HG02588 (cell line): Measurements from ENCODE around the gene INPP4A.
A peak's percentile ranks its signal among the peaks of the same experiment; 100 is the strongest.

Experiments
- ATAC-seq: cut with Tn5 transposase; IDR thresholded peaks from one replicate; pipeline ENCODE4 v1.9.1; 2021; ENCODE audit warnings: mild to moderate bottlenecking, moderate library complexity; ENCODE audit not compliant: unreplicated experiment

The INPP4A gene

GRCh38 chr2:98459496-98460175 lies 15.0 kb downstream of the INPP4A start:
- peak; percentile 26 for ATAC-seq

- ATAC-seq, result peak; percentile 55
These were observed 16.2 kb downstream of the INPP4A start for GRCh38 chr2:98460573-98461497.

GRCh38 chr2:98461498-98462049 lies 16.9 kb downstream of the INPP4A start:
- ATAC-seq, result no peak

GRCh38 chr2:98463081-98463481 lies 18.4 kb downstream of the INPP4A start:
- ATAC-seq, result no peak

- no peak for ATAC-seq
These were observed 18.9 kb downstream of the INPP4A start for GRCh38 chr2:98463551-98463971.

- no peak for ATAC-seq
These were observed 19.5 kb downstream of the INPP4A start for GRCh38 chr2:98463988-98464771.

GRCh38 chr2:98464772-98465310 lies 20.2 kb downstream of the INPP4A start:
- peak; percentile 30 for ATAC-seq

- peak; percentile 42 for ATAC-seq
These were observed 21.0 kb downstream of the INPP4A start for GRCh38 chr2:98465456-98466226.

- ATAC-seq, result no peak
These were observed 22.5 kb downstream of the INPP4A start for GRCh38 chr2:98467082-98467536.

- no peak for ATAC-seq
These were observed 23.0 kb downstream of the INPP4A start for GRCh38 chr2:98467652-98468051.

GRCh38 chr2:98468621-98469236 lies 24.1 kb downstream of the INPP4A start:
- ATAC-seq, result peak; percentile 42

GRCh38 chr2:98469862-98470544 lies 25.3 kb downstream of the INPP4A start:
- no peak for ATAC-seq

GRCh38 chr2:98470851-98471255 lies 26.2 kb downstream of the INPP4A start:
- no peak for ATAC-seq

GRCh38 chr2:98471402-98472131 lies 26.9 kb downstream of the INPP4A start:
- ATAC-seq, result no peak

GRCh38 chr2:98472132-98472650 lies 27.5 kb downstream of the INPP4A start:
- ATAC-seq, result no peak

- ATAC-seq, result no peak
These were observed 28.5 kb downstream of the INPP4A start for GRCh38 chr2:98472961-98473746.
